HCT116 (cell line): ENCODE measurements around the gene TRHDE. TPM values are rescaled to one million over a fixed set of nuclear protein-coding genes. Genes with fewer than 3 reads are reported as not detected.

Experiments
- ATAC-seq: fragments of 200-7000 bp; cut with Tn5 transposase; 2 replicates; pipeline ENCODE4 v1.9.1; 2020; ENCODE audit warnings: mild to moderate bottlenecking, moderate library complexity
- BruUV-seq: library from RNA; stranded (reverse); fragments of 400-500 nt; replicated peaks from 2 replicates; lab custom pipeline; 2021; lab: Mats Ljungman, UMichigan
- CTCF ChIA-PET: fragments of 300-600 bp; sonication (Branson Sonifier 250); formaldehyde crosslinking; loops from one replicate; lab custom pipeline; 2021; ENCODE audit warnings: antibody characterized with exemption; lab: Charles Lee
- POLR2A ChIA-PET: fragments of 300-600, 350-600 bp; sonication (Branson Sonifier 250); formaldehyde crosslinking; loops from one replicate; lab custom pipeline; 2021; ENCODE audit warnings: antibody characterized with exemption; lab: Charles Lee
- RAD21 ChIA-PET, 2 experiments: fragments of 300-600 bp; sonication (Branson Sonifier 250); formaldehyde crosslinking; loops; one replicate each; lab custom pipeline; 2023; ENCODE audit warnings: low total read pairs in 2 of 2; ENCODE audit not compliant: uncharacterized antibody in 2 of 2, unreplicated experiment in 2 of 2, low non-redundant PET in 1 of 2; lab: Charles Lee
- DNase-seq: peaks from one replicate; pipeline ENCODE4 v3.0.0-alpha.2; 2010; ENCODE audit warnings: low read depth, low spot score
- H2AFZ ChIP-seq: fragments of 200-600 bp; shearing (Covaris generic), sonication (generic); 2 replicates; pipeline ENCODE4 v1.6.1; 2017; ENCODE audit warnings: low read depth, mixed run types, mixed read lengths, antibody characterized with exemption, low read length; ENCODE audit not compliant: poor library complexity, severe bottlenecking
- H3K27ac ChIP-seq: 2 replicates; pipeline ENCODE4 v1.5.1; 2012; ENCODE audit warnings: low read depth, low read length
- H3K27me3 ChIP-seq: fragments of 200-600 bp; sonication (generic); 2 replicates; pipeline ENCODE4 v1.6.1; 2016; ENCODE audit warnings: mixed run types, low read length, mixed read lengths; ENCODE audit not compliant: insufficient read depth
- H3K36me3 ChIP-seq, 2 experiments: fragments of 200-500 bp in 1 of 2; fragments of 200-600 bp in 1 of 2; sonication (Bioruptor generic) in 1 of 2; sonication (generic) in 1 of 2; 2 replicates each; pipeline versions ENCODE4 v1.5.1 to v1.6.1; 2014 to 2016; ENCODE audit warnings: low read length in 2 of 2, inconsistent platforms in 1 of 2, mixed read lengths in 1 of 2, mixed run types in 1 of 2; ENCODE audit not compliant: insufficient read depth in 2 of 2, control insufficient read depth in 1 of 2
- H3K4me1 ChIP-seq, 2 experiments: fragments of 200-600 bp in 1 of 2; sonication (generic) in 1 of 2; 2 replicates each; pipeline versions ENCODE4 v1.5.1 to v1.6.1; 2012 to 2017; ENCODE audit warnings: low read length in 2 of 2, inconsistent platforms in 1 of 2, mild to moderate bottlenecking in 1 of 2, mixed read lengths in 1 of 2, mixed run types in 1 of 2, moderate library complexity in 1 of 2; ENCODE audit not compliant: insufficient read depth in 2 of 2, control insufficient read depth in 1 of 2
- H3K4me2 ChIP-seq: fragments of 200-600 bp; sonication (generic); 2 replicates; pipeline ENCODE4 v1.6.1; 2017; ENCODE audit warnings: mixed run types, low read length, mixed read lengths
- H3K4me3 ChIP-seq, 2 experiments: fragments of 200-600 bp in 1 of 2; sonication (generic) in 1 of 2; replicated peaks in 1 of 2; 2 replicates each; pipeline ENCODE4 v1.5.1; 2011 to 2016; ENCODE audit warnings: low read length in 2 of 2, control low read depth in 1 of 2, low read depth in 1 of 2, mild to moderate bottlenecking in 1 of 2, mixed read lengths in 1 of 2, mixed run types in 1 of 2
- H3K79me2 ChIP-seq: fragments of 200-600 bp; sonication (generic); 2 replicates; pipeline ENCODE4 v1.6.1; 2017; ENCODE audit warnings: mild to moderate bottlenecking, mixed run types, low read length, moderate library complexity, mixed read lengths; ENCODE audit not compliant: insufficient read depth
- H3K9ac ChIP-seq: fragments of 200-600 bp; sonication (generic); 2 replicates; pipeline ENCODE4 v1.6.1; 2016; ENCODE audit warnings: low read length, mixed read lengths
- H3K9me2 ChIP-seq: fragments of 200-600 bp; sonication (generic), shearing (Covaris generic); 2 replicates; pipeline ENCODE4 v1.6.1; 2017; ENCODE audit warnings: mixed run types, mild to moderate bottlenecking, moderate library complexity; ENCODE audit not compliant: insufficient read depth
- H3K9me3 ChIP-seq, 2 experiments: fragments of 200-500 bp in 1 of 2; fragments of 200-600 bp in 1 of 2; sonication (Bioruptor generic) in 1 of 2; sonication (generic) in 1 of 2; 2 replicates each; pipeline ENCODE4 v1.6.1; 2014 to 2017; ENCODE audit warnings: low read length in 2 of 2, mixed read lengths in 2 of 2, inconsistent platforms in 1 of 2, low read depth in 1 of 2, mild to moderate bottlenecking in 1 of 2, mixed run types in 1 of 2, moderate library complexity in 1 of 2; ENCODE audit not compliant: control insufficient read depth in 1 of 2, insufficient read depth in 1 of 2
- H4K20me1 ChIP-seq: fragments of 200-600 bp; sonication (generic), shearing (Covaris generic); 2 replicates; pipeline ENCODE4 v1.6.1; 2017; ENCODE audit warnings: mixed run types, mild to moderate bottlenecking, moderate library complexity; ENCODE audit not compliant: insufficient read depth
- CBX3 ChIP-seq: IDR thresholded peaks from 2 replicates; pipeline ENCODE4 v1.6.1; 2012; ENCODE audit warnings: low read depth
- CEBPB ChIP-seq: IDR thresholded peaks from 2 replicates; pipeline ENCODE4 v1.6.1; 2012; ENCODE audit warnings: low read depth
- EZH2phosphoT487 ChIP-seq: fragments of 200-600 bp; IDR thresholded peaks from 2 replicates; pipeline ENCODE4 v1.6.1; 2018; ENCODE audit warnings: antibody characterized with exemption, borderline replicate concordance
- FOSL1 ChIP-seq: IDR thresholded peaks from 2 replicates; pipeline ENCODE4 v1.6.1; 2012; ENCODE audit warnings: low read depth
- JUND ChIP-seq: IDR thresholded peaks from 2 replicates; pipeline ENCODE4 v1.6.1; 2012
- POLR2A ChIP-seq: IDR thresholded peaks from 2 replicates; pipeline ENCODE4 v1.7.0; 2011; ENCODE audit warnings: borderline replicate concordance; ENCODE audit not compliant: insufficient read depth, insufficient read length; ENCODE audit errors: extremely low read depth
- POLR2AphosphoS5 ChIP-seq: IDR thresholded peaks from 2 replicates; pipeline ENCODE4 v1.6.1; 2011; ENCODE audit warnings: mild to moderate bottlenecking, low read depth, low read length, moderate library complexity
- SIN3A ChIP-seq: IDR thresholded peaks from 2 replicates; pipeline ENCODE4 v1.6.1; 2012; ENCODE audit warnings: low read depth
- SP1 ChIP-seq: IDR thresholded peaks from 2 replicates; pipeline ENCODE4 v1.6.1; 2012; ENCODE audit warnings: low read depth
- YY1 ChIP-seq: IDR thresholded peaks from 2 replicates; pipeline ENCODE4 v1.6.1; 2011; ENCODE audit warnings: low read length, low read depth, moderate library complexity, mild to moderate bottlenecking; ENCODE audit not compliant: insufficient replicate concordance; ENCODE audit errors: extremely low read depth
- ZFX ChIP-seq: fragments of 450-650 bp; IDR thresholded peaks from 2 replicates; pipeline ENCODE4 v1.6.1; 2017
- intact Hi-C: fragments of 100-400 bp; cut with micrococcal nuclease; formaldehyde crosslinking; loops from 2 replicates; pipeline ENCODE4 v1.10.0; 2022
- total RNA-seq: library from RNA; stranded (reverse); gene quantifications from one replicate; pipeline ENCODE4 v1.2.1, GENCODE V29; 2021; ENCODE audit not compliant: unreplicated experiment
- TF ChIP-seq, protein P1 (sequence below): IDR thresholded peaks from 2 replicates; pipeline ENCODE4 v1.6.1; 2012; ENCODE audit warnings: low read depth
- TF ChIP-seq, protein P2 (sequence below): IDR thresholded peaks from 2 replicates; pipeline ENCODE4 v1.6.1; 2012
- TF ChIP-seq, protein P3 (sequence below), 3 experiments: fragments of 200-600 bp in 1 of 3; sonication (generic) in 1 of 3; IDR thresholded peaks in 2 of 3; conservative IDR thresholded peaks in 1 of 3; 2 replicates each; pipeline ENCODE4 v1.5.1; 2012 to 2017; ENCODE audit warnings: low read depth in 2 of 3, low read length in 2 of 3, antibody characterized with exemption in 1 of 3, borderline replicate concordance in 1 of 3, control low read depth in 1 of 3, mild to moderate bottlenecking in 1 of 3, mixed read lengths in 1 of 3, mixed run types in 1 of 3, moderate library complexity in 1 of 3; ENCODE audit not compliant: insufficient read depth in 1 of 3

Gene TRHDE
- total RNA-seq, 1 experiment from 2014 or later: 2.9 TPM

DNA sequence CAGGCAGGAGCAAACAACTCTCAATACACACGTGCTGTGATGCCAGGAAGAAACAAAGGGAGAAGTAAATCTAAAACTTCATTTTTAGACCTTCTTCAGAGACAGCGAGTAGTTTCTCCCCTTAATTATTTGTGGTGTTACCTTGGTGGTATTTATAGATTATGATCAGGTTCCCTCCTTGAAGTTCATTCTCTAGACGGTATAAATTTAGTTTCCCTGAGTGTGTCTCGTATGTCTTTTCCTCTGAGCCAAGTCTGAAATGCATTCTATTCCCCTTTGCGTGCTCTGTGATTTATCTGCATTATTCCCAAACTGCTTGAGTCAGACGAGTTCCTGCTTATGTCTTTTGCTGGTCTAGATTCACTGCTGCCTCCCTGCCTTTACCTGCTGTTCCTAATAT is 65.2 kb downstream of the TRHDE start:
- no peaks in the 10 kb centered on the region for H3K27me3 ChIP-seq
- H3K9me2 ChIP-seq: no peaks in the 10 kb centered on the region
- ATAC-seq (no peak), DNase-seq (no peak)
- no peaks in the 10 kb centered on the region for H3K9me3 ChIP-seq
- intact Hi-C loops: no loop called here
- RAD21 ChIA-PET: no interaction called here
- no peak overlapping the region for H3K4me2 ChIP-seq
- BruUV-seq: no TSS peak
- no peak overlapping the region for H3K9ac ChIP-seq
- TF ChIP-seq CBX3 (no peak), POLR2A (no peak), FOSL1 (no peak), SP1 (no peak), EZH2phosphoT487 (no peak), ZFX (no peak), CEBPB (no peak), SIN3A (no peak), JUND (no peak), POLR2AphosphoS5 (no peak), YY1 (no peak)
- TF ChIP-seq, protein P1, sequence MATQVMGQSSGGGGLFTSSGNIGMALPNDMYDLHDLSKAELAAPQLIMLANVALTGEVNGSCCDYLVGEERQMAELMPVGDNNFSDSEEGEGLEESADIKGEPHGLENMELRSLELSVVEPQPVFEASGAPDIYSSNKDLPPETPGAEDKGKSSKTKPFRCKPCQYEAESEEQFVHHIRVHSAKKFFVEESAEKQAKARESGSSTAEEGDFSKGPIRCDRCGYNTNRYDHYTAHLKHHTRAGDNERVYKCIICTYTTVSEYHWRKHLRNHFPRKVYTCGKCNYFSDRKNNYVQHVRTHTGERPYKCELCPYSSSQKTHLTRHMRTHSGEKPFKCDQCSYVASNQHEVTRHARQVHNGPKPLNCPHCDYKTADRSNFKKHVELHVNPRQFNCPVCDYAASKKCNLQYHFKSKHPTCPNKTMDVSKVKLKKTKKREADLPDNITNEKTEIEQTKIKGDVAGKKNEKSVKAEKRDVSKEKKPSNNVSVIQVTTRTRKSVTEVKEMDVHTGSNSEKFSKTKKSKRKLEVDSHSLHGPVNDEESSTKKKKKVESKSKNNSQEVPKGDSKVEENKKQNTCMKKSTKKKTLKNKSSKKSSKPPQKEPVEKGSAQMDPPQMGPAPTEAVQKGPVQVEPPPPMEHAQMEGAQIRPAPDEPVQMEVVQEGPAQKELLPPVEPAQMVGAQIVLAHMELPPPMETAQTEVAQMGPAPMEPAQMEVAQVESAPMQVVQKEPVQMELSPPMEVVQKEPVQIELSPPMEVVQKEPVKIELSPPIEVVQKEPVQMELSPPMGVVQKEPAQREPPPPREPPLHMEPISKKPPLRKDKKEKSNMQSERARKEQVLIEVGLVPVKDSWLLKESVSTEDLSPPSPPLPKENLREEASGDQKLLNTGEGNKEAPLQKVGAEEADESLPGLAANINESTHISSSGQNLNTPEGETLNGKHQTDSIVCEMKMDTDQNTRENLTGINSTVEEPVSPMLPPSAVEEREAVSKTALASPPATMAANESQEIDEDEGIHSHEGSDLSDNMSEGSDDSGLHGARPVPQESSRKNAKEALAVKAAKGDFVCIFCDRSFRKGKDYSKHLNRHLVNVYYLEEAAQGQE: no peak
- TF ChIP-seq, protein P2, sequence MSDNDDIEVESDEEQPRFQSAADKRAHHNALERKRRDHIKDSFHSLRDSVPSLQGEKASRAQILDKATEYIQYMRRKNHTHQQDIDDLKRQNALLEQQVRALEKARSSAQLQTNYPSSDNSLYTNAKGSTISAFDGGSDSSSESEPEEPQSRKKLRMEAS: no peak
- TF ChIP-seq, protein P3, sequence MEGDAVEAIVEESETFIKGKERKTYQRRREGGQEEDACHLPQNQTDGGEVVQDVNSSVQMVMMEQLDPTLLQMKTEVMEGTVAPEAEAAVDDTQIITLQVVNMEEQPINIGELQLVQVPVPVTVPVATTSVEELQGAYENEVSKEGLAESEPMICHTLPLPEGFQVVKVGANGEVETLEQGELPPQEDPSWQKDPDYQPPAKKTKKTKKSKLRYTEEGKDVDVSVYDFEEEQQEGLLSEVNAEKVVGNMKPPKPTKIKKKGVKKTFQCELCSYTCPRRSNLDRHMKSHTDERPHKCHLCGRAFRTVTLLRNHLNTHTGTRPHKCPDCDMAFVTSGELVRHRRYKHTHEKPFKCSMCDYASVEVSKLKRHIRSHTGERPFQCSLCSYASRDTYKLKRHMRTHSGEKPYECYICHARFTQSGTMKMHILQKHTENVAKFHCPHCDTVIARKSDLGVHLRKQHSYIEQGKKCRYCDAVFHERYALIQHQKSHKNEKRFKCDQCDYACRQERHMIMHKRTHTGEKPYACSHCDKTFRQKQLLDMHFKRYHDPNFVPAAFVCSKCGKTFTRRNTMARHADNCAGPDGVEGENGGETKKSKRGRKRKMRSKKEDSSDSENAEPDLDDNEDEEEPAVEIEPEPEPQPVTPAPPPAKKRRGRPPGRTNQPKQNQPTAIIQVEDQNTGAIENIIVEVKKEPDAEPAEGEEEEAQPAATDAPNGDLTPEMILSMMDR (IDR thresholded peaks at IDR 0.05 in 2 of 3, conservative IDR thresholded peaks at IDR 0.05 in 1 of 3; ENCODE audit: borderline replicate concordance in 1 of 3, insufficient read depth in 1 of 3, low read depth in 2 of 3, low read length in 2 of 3): no peak
- H3K79me2 ChIP-seq: no peaks in the 10 kb centered on the region
- H3K4me1 ChIP-seq: no peaks in the 10 kb centered on the region
- H3K4me3 ChIP-seq: no peak overlapping the region
- no peak overlapping the region for H3K27ac ChIP-seq
- H4K20me1 ChIP-seq: no peaks in the 10 kb centered on the region
- H2AFZ ChIP-seq: no peak overlapping the region
- POLR2A ChIA-PET: no interaction called here
- no peaks in the 10 kb centered on the region for H3K36me3 ChIP-seq
- CTCF ChIA-PET: no interaction called here
